ENCODE data around the gene FAM53C.
"Not testable (repeated sequence)": the region's sequence is repeated elsewhere in the genome, so short reads cannot be mapped to it uniquely, and the experiment has no call there.

FAM53C gene

DNA sequence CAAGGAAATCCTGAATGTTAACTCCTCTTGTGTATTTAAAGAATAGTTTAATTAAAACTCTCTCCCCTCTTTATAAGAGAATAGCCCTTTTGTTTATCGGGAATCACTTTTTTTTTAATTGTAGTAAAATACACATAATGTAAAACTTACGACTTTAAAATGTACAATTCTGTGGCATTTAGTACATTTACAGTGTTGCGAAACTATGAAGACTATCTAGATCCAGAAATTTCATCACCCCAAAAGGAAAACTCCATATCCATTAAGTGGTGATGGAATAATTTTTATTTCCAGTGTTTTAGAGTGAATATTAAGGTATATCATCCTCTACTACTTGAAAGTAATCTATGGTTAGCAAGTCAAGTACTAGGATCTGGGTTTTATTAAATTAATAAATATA is 51.3 kb downstream of the FAM53C start:
- no peak overlapping the region for H3K27ac ChIP-seq (ENCODE audit: extremely low read depth, low read depth, low read length)
- ChIA-PET CTCF (no interaction called here), POLR2A (no interaction called here)
- TF ChIP-seq OVOL3 (tag by site-specific recombination; IDR thresholded peaks at IDR 0.05) (no peak), KLF8 (tag by site-specific recombination; IDR thresholded peaks at IDR 0.05) (no peak), KLF9 (tag by site-specific recombination; IDR thresholded peaks at IDR 0.05; ENCODE audit: low read depth) (no peak), ZBTB21 (tag by site-specific recombination; IDR thresholded peaks at IDR 0.05) (no peak), ZNF433 (tag by site-specific recombination; IDR thresholded peaks at IDR 0.05; ENCODE audit: low read depth) (no peak), ZNF529 (tag by site-specific recombination; IDR thresholded peaks at IDR 0.05; ENCODE audit: insufficient replicate concordance) (no peak), HOXD13 (CRISPR knock-in tag; IDR thresholded peaks at IDR 0.05; ENCODE audit: borderline replicate concordance) (no peak)
- TF ChIP-seq, protein P1, sequence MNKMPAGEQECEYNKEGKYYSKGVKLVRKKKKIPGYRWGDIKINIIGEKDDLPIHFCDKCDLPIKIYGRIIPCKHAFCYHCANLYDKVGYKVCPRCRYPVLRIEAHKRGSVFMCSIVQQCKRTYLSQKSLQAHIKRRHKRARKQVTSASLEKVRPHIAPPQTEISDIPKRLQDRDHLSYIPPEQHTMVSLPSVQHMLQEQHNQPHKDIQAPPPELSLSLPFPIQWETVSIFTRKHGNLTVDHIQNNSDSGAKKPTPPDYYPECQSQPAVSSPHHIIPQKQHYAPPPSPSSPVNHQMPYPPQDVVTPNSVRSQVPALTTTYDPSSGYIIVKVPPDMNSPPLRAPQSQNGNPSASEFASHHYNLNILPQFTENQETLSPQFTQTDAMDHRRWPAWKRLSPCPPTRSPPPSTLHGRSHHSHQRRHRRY (tag by site-specific recombination; IDR thresholded peaks at IDR 0.05), result no peak
- no peaks in the 10 kb centered on the region for H3K9me3 ChIP-seq (ENCODE audit: control insufficient read depth, insufficient read depth, low read depth, low read length)
- no peaks in the 10 kb centered on the region for H3K4me1 ChIP-seq (ENCODE audit: control insufficient read depth, insufficient read depth, low read length)
- H3K36me3 ChIP-seq (ENCODE audit: control insufficient read depth in 2 of 2, insufficient read depth in 1 of 2, low read length in 2 of 2), result peaks cover 31 to 73% of the 10 kb centered on the region in 2 experiments
- H3K4me3 ChIP-seq (ENCODE audit: low read depth, low read length), result no peak overlapping the region

DNA sequence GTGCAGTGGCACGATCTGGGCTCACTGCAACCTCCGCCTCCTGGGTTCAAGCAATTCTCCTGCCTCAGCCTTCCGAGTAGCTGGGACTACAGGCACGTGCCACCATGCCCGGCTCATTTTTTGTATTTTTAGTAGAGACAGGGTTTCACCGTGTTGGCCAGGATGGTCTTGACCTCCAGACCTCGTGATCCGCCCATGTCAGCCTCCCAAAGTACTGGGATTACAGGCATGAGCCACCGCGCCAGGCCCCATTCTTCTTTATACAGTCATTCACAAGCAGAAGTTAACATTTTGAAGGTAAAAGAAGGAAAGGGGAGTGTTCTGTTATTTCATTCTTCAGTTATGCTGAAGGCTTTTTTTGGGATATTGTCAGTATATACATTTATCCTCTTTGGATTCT is 51.8 kb downstream of the FAM53C start:
- H3K4me1 ChIP-seq (ENCODE audit: control insufficient read depth, insufficient read depth, low read length); POLR2A ChIA-PET; H3K4me3 ChIP-seq (ENCODE audit: low read depth, low read length); H3K27ac ChIP-seq (ENCODE audit: extremely low read depth, low read depth, low read length); H3K9me3 ChIP-seq (ENCODE audit: control insufficient read depth, insufficient read depth, low read depth, low read length): not testable (repeated sequence)
- CTCF ChIA-PET, result interaction anchor here (0.6 to 1.2 kb wide), 2 partner anchors 37 to 955 kb away, joined by 3 to 6 read pairs; partner anchors contain the start of gene KDM3B
- H3K36me3 ChIP-seq (ENCODE audit: control insufficient read depth in 2 of 2, insufficient read depth in 1 of 2, low read length in 2 of 2), result peaks cover 31 to 79% of the 10 kb centered on the region in 2 experiments

DNA sequence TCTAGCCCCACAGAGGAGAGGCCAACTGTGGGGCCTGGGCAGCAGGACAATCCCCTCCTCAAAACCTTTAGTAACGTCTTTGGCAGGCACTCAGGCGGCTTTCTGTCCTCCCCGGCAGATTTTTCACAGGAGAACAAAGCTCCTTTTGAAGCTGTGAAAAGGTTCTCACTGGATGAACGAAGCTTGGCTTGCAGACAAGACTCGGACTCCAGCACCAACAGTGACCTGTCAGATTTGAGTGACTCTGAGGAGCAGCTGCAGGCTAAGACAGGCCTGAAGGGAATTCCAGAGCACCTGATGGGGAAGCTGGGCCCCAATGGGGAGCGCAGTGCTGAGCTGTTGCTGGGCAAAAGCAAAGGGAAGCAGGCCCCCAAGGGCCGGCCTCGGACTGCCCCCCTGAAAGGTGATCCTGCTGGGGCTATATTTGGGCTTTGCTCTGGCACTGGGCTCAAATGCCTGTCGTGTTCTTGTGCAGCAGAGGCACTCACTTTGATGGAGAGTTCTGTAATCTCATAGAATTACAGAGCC is 53.9 kb downstream of the FAM53C start:
- Histone ChIP-seq H3K4me3 (ENCODE audit: low read depth, low read length) (no peak overlapping the region), H3K36me3 (ENCODE audit: control insufficient read depth in 2 of 2, insufficient read depth in 1 of 2, low read length in 2 of 2) (peaks cover 27 to 70% of the 10 kb centered on the region in 2 experiments), H3K4me1 (ENCODE audit: control insufficient read depth, insufficient read depth, low read length) (no peaks in the 10 kb centered on the region), H3K9me3 (ENCODE audit: control insufficient read depth, insufficient read depth, low read depth, low read length) (no peaks in the 10 kb centered on the region), H3K27ac (ENCODE audit: extremely low read depth, low read depth, low read length) (no peak overlapping the region)
- POLR2A ChIA-PET, result interaction anchor here (0.6 kb wide), 1 partner anchor 112 kb away, joined by 6 read pairs; no protein-coding TSS in a partner anchor
- no peak for TF ChIP-seq ZNF311 (tag by site-specific recombination; IDR thresholded peaks at IDR 0.05; ENCODE audit: borderline replicate concordance)
- no peak for TF ChIP-seq ZNF155 (tag by site-specific recombination; IDR thresholded peaks at IDR 0.05)
- no peak for TF ChIP-seq ZIC2 (tag by site-specific recombination; IDR thresholded peaks at IDR 0.05)
- no peak for TF ChIP-seq ZNF248 (tag by site-specific recombination; IDR thresholded peaks at IDR 0.05)
- TF ChIP-seq OVOL3 (tag by site-specific recombination; IDR thresholded peaks at IDR 0.05), result no peak
- TF ChIP-seq ZNF16 (tag by site-specific recombination; IDR thresholded peaks at IDR 0.05; ENCODE audit: low read depth), result no peak
- CTCF ChIA-PET, result interaction anchor here (0.5 kb wide), 1 partner anchor 310 kb away, joined by 7 read pairs; no protein-coding TSS in a partner anchor
